ENCODE measurements around the gene MSRB3.

MSRB3 gene

GRCh38 chr12:65501093-65501621 is 222.7 kb downstream of the MSRB3 start:
- DNase-seq, result no peak

GRCh38 chr12:65501935-65502334 is 223.5 kb downstream of the MSRB3 start:
- no peak for DNase-seq

GRCh38 chr12:65504417-65504816 is 225.9 kb downstream of the MSRB3 start:
- DNase-seq, result no peak

- DNase-seq, result no peak
These were observed 227.1 kb downstream of the MSRB3 start for GRCh38 chr12:65505386-65506121.

- no peak for DNase-seq
These were observed 230.0 kb downstream of the MSRB3 start for GRCh38 chr12:65508276-65509035.

GRCh38 chr12:65510007-65510406 is 231.5 kb downstream of the MSRB3 start:
- DNase-seq, result no peak

GRCh38 chr12:65510584-65511050 is 232.1 kb downstream of the MSRB3 start:
- no peak for DNase-seq

- DNase-seq, result no peak
These were observed 232.8 kb downstream of the MSRB3 start for GRCh38 chr12:65511134-65511834.

- DNase-seq, result no peak
These were observed 233.4 kb downstream of the MSRB3 start for GRCh38 chr12:65511912-65512311.
